GM21515 (cell line): ENCODE data around the gene COPS4.
A peak's percentile ranks its signal among the peaks of the same experiment; 100 is the strongest.
"Not testable (repeated sequence)": the region's sequence is repeated elsewhere in the genome, so short reads cannot be mapped to it uniquely, and the experiment has no call there.

ENCODE experiments used
- ATAC-seq: cut with Tn5 transposase; IDR thresholded peaks from one replicate; pipeline ENCODE4 v1.9.1; 2021; ENCODE audit not compliant: unreplicated experiment

The COPS4 gene

GRCh38 chr4:83023599-83023998 lies 11.4 kb upstream of the COPS4 start:
- ATAC-seq, result not testable (repeated sequence)

- ATAC-seq, result no peak
These were observed 10.8 kb upstream of the COPS4 start for GRCh38 chr4:83024233-83024632.

GRCh38 chr4:83025563-83025962 lies 9.4 kb upstream of the COPS4 start:
- ATAC-seq, result no peak

GRCh38 chr4:83028976-83029375 lies 6.0 kb upstream of the COPS4 start:
- no peak for ATAC-seq

GRCh38 chr4:83029688-83030087 lies 5.3 kb upstream of the COPS4 start:
- ATAC-seq, result no peak

GRCh38 chr4:83036991-83037665 lies 2.1 kb downstream of the COPS4 start:
- no peak for ATAC-seq

- no peak for ATAC-seq
These were observed 5.3 kb downstream of the COPS4 start for GRCh38 chr4:83040269-83040668.

GRCh38 chr4:83043157-83043556 lies 8.2 kb downstream of the COPS4 start:
- ATAC-seq, result not testable (repeated sequence)

GRCh38 chr4:83043801-83044407 lies 8.9 kb downstream of the COPS4 start:
- no peak for ATAC-seq

- ATAC-seq, result no peak
These were observed 11.9 kb downstream of the COPS4 start for GRCh38 chr4:83046693-83047473.

- not testable (repeated sequence) for ATAC-seq
These were observed 13.8 kb downstream of the COPS4 start for GRCh38 chr4:83048781-83049180.

- no peak for ATAC-seq
These were observed 19.9 kb downstream of the COPS4 start for GRCh38 chr4:83054928-83055327.

- no peak for ATAC-seq
These were observed 27.8 kb downstream of the COPS4 start for GRCh38 chr4:83062739-83063138.

GRCh38 chr4:83065266-83065665 lies 30.3 kb downstream of the COPS4 start:
- ATAC-seq, result no peak

- no peak for ATAC-seq
These were observed 32.2 kb downstream of the COPS4 start for GRCh38 chr4:83067058-83067639.

- ATAC-seq, result no peak
These were observed 36.1 kb downstream of the COPS4 start for GRCh38 chr4:83071116-83071515.

- peak; percentile 85 for ATAC-seq
These were observed 39.2 kb downstream of the COPS4 start for GRCh38 chr4:83074086-83074704.

GRCh38 chr4:83074783-83075182 lies 39.8 kb downstream of the COPS4 start:
- not testable (repeated sequence) for ATAC-seq

- no peak for ATAC-seq
These were observed 40.5 kb downstream of the COPS4 start for GRCh38 chr4:83075311-83076095.

GRCh38 chr4:83080561-83080960 lies 45.6 kb downstream of the COPS4 start:
- ATAC-seq, result no peak
